SK-N-MC (cell line): Measurements from ENCODE around the gene EIF2D.

Source experiments
- DNase-seq: peaks from one replicate; pipeline ENCODE4 v3.0.0-alpha.2; 2011; ENCODE audit warnings: low read depth, low spot score
- H3K27ac ChIP-seq: fragments of 200-600 bp; sonication (generic); 2 replicates; pipeline ENCODE4 v1.5.1; 2016; ENCODE audit warnings: mixed run types
- H3K36me3 ChIP-seq: fragments of 200-600 bp; sonication (generic); 2 replicates; pipeline ENCODE4 v1.6.1; 2017; ENCODE audit warnings: antibody characterized with exemption, low read length, mixed read lengths; ENCODE audit not compliant: insufficient read depth
- H3K4me3 ChIP-seq: fragments of 200-600 bp; sonication (generic); 2 replicates; pipeline ENCODE4 v1.5.1; 2016
- H3K9ac ChIP-seq: fragments of 200-600 bp; sonication (generic); 2 replicates; pipeline ENCODE4 v1.8.0; 2017; ENCODE audit warnings: mixed run types, mixed read lengths; ENCODE audit not compliant: insufficient read length
- H3K9me3 ChIP-seq: fragments of 200-600 bp; sonication (generic); 2 replicates; pipeline ENCODE4 v1.6.1; 2017; ENCODE audit warnings: low read depth, mild to moderate bottlenecking, antibody characterized with exemption, low read length, moderate library complexity, mixed read lengths
- EZH2 ChIP-seq: fragments of 200-600 bp; sonication (generic); IDR thresholded peaks from one replicate; pipeline ENCODE4 v1.6.1; 2017; ENCODE audit warnings: antibody characterized with exemption
- FOXP2 ChIP-seq: optimal IDR thresholded peaks from 2 replicates; pipeline ENCODE3; 2011; ENCODE audit warnings: mild to moderate bottlenecking, moderate library complexity; ENCODE audit not compliant: insufficient read depth; ENCODE audit errors: extremely low read length, control extremely low read depth
- POLR2AphosphoS5 ChIP-seq: IDR thresholded peaks from 2 replicates; pipeline ENCODE4 v1.6.1; 2012; ENCODE audit warnings: mild to moderate bottlenecking, low read depth, low read length, borderline replicate concordance

The EIF2D gene

DNA sequence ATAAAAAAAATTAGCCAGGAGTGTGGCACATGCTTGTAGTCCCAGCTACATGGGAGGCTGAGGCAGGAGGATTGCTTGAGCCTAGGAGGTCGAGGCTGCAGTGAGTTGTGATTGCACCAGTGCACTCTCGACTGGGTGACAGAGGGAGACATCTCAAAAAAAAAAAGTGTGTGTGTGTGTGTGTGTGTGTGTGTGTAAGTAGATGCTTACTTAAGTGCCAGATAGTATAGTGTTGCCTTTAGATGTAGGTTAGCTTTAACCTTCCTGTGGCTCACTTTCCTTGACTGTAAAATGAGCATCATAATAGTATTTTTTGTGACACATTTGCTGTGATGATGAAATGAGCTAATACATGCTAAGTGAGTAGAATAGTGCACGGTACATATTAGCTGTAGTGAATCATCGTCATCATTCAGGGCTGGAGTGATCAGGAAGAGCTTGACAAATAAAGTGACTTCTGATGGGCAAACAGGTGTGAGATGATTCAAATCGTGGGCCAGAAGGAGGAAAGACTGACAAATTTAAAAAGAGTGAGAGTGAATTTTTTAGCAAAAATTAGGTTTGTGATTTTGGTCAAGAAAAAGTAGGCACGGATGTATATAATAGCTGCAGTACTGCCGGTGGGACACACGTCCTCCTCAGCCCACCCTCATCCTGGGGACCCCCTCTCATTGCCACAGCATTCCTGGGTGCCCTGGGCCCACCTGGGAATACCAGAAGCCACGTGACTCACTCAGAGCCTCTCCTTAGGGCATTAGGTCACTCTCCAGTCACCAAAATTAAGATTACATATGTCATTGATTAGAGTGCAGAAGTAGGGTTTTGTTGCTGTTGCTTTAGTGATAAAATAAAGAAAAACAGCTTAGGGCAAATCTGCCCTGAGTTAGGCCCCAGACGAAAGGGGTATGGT lies 33.9 kb downstream of the EIF2D start:
- H3K9me3 ChIP-seq: no peaks in the 10 kb centered on the region
- TF ChIP-seq FOXP2 (no peak), POLR2AphosphoS5 (no peak), EZH2 (no peak)
- no peak for DNase-seq
- H3K9ac ChIP-seq: no peak overlapping the region
- no peak overlapping the region for H3K27ac ChIP-seq
- H3K4me3 ChIP-seq: no peak overlapping the region
- no peaks in the 10 kb centered on the region for H3K36me3 ChIP-seq

DNA sequence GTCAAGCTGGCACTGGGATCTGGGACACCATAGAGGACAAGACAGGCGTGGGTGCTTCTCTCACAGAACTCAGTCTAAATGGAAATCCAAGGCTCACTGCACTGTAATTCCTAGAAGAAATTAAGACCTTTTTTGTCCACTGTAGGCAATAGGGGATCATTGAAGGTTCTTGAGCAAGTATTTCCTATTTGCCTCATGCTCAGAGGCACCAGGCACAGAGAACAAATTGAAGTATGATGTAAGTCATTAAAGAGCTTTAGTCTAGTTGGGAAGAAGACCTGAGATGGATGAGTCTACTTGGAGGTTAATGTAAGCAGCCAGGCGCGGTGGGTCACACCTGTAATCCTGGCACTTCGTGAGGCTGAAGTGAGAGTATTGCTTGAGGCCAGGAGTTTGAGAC lies 34.6 kb downstream of the EIF2D start:
- no peak for TF ChIP-seq POLR2AphosphoS5
- TF ChIP-seq FOXP2: no peak
- no peak overlapping the region for H3K27ac ChIP-seq
- H3K4me3 ChIP-seq: no peak overlapping the region
- H3K9me3 ChIP-seq: no peaks in the 10 kb centered on the region
- H3K36me3 ChIP-seq: no peaks in the 10 kb centered on the region
- no peak overlapping the region for H3K9ac ChIP-seq
- DNase-seq: no peak

- no peak overlapping the region for H3K27ac ChIP-seq
- TF ChIP-seq POLR2AphosphoS5 (no peak), FOXP2 (no peak), EZH2 (no peak)
- no peak for DNase-seq
- H3K4me3 ChIP-seq: no peak overlapping the region
- H3K9me3 ChIP-seq: no peaks in the 10 kb centered on the region
- no peaks in the 10 kb centered on the region for H3K36me3 ChIP-seq
- no peak overlapping the region for H3K9ac ChIP-seq
Measured at GRCh38 chr1:206575894-206576737, 36.1 kb downstream of the EIF2D start.

GRCh38 chr1:206575165-206575893 lies 36.9 kb downstream of the EIF2D start:
- Histone ChIP-seq H3K4me3 (no peak overlapping the region), H3K9me3 (no peaks in the 10 kb centered on the region), H3K27ac (peak overlapping the region; percentile 25; the same call in 1 of the 2 replicates), H3K9ac (no peak overlapping the region), H3K36me3 (no peaks in the 10 kb centered on the region)
- TF ChIP-seq FOXP2 (no peak), POLR2AphosphoS5 (no peak), EZH2 (no peak)
- DNase-seq: no peak

GRCh38 chr1:206573762-206574161 lies 38.5 kb downstream of the EIF2D start:
- no peak overlapping the region for H3K9ac ChIP-seq
- TF ChIP-seq FOXP2 (no peak), POLR2AphosphoS5 (no peak), EZH2 (no peak)
- no peak overlapping the region for H3K4me3 ChIP-seq
- no peaks in the 10 kb centered on the region for H3K36me3 ChIP-seq
- H3K27ac ChIP-seq: no peak overlapping the region
- no peaks in the 10 kb centered on the region for H3K9me3 ChIP-seq
- DNase-seq: no peak

DNA sequence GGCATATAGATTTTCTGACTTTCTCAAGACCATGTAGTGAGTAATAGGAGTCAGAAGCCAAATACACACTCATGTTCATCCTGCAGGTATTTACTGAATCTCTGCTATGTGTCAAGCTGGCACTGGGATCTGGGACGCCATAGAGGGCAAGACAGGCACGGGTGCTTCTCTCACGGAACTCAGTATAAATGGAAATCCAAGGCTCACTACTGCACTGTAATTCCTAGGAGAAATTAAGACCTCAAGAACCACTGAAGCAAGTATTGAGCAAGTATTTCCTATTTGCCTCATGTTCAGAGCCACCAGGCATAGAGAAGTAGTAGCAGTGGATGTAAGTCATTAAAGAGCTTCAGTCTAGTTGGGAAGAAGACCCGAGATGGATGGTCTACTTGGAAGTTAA lies 38.9 kb downstream of the EIF2D start:
- no peak overlapping the region for H3K4me3 ChIP-seq
- H3K9ac ChIP-seq: no peak overlapping the region
- H3K9me3 ChIP-seq: no peaks in the 10 kb centered on the region
- no peaks in the 10 kb centered on the region for H3K36me3 ChIP-seq
- H3K27ac ChIP-seq: no peak overlapping the region
- DNase-seq: no peak
- TF ChIP-seq EZH2 (no peak), POLR2AphosphoS5 (no peak), FOXP2 (no peak)

DNA sequence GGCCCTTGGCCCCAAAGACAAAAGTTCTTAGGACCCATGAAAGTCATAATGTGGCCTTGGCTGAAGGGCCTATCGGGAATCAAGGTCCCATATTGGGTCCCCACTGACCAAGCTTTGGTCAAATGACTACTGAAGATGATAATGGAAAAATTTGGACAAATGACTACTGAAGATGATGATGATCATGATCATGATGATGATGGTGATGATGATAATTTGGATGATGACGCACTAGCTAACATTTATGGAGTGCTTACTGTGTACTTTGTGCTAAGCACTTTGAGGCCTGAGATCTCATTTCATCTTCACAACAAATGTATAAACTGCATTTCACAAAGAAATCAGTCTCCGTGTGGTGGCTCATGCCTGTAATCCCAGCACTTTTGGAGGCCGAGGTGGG lies 39.4 kb downstream of the EIF2D start:
- no peak overlapping the region for H3K4me3 ChIP-seq
- TF ChIP-seq EZH2: no peak
- TF ChIP-seq POLR2AphosphoS5: no peak
- no peak for TF ChIP-seq FOXP2
- H3K36me3 ChIP-seq: no peaks in the 10 kb centered on the region
- no peak overlapping the region for H3K9ac ChIP-seq
- DNase-seq: no peak
- H3K27ac ChIP-seq: no peak overlapping the region
- no peaks in the 10 kb centered on the region for H3K9me3 ChIP-seq

DNA sequence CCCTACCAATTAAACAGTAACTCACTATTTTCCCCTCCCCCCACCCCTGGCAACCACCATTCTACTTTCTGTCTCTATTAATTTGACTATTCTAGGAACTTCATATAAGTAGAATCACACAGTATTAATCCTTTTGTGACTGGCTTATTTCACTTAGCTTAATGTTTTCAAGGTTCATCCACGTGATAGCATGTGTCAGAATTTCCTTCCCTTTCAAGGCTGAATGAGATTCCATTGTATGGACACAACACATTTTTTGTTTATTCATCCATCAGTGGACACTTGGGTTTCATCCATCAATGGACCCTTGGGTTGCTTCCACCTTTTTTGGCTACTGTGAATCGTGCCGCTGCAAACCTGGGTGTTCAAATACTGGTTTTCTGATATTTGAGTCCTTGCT lies 41.7 kb downstream of the EIF2D start:
- no peak for DNase-seq
- Histone ChIP-seq H3K9ac (no peak overlapping the region), H3K4me3 (no peak overlapping the region), H3K27ac (no peak overlapping the region), H3K36me3 (no peaks in the 10 kb centered on the region), H3K9me3 (no peaks in the 10 kb centered on the region)
- TF ChIP-seq EZH2 (no peak), FOXP2 (no peak)
